ENCODE measurements around the gene FUT2.

GRCh38 chr19:48674921-48675824 is 20.6 kb upstream of the FUT2 start:
- TF ChIP-seq CTCF (IDR thresholded peaks at IDR 0.05 in 4 of 5, conservative IDR thresholded peaks at IDR 0.05 in 1 of 5) (peak; percentile 80 to 93 (median 89)), POLR2A (IDR thresholded peaks at IDR 0.05) (no peak)
